ENCODE measurements around the gene CDC42BPA.

- TF ChIP-seq, protein P1, sequence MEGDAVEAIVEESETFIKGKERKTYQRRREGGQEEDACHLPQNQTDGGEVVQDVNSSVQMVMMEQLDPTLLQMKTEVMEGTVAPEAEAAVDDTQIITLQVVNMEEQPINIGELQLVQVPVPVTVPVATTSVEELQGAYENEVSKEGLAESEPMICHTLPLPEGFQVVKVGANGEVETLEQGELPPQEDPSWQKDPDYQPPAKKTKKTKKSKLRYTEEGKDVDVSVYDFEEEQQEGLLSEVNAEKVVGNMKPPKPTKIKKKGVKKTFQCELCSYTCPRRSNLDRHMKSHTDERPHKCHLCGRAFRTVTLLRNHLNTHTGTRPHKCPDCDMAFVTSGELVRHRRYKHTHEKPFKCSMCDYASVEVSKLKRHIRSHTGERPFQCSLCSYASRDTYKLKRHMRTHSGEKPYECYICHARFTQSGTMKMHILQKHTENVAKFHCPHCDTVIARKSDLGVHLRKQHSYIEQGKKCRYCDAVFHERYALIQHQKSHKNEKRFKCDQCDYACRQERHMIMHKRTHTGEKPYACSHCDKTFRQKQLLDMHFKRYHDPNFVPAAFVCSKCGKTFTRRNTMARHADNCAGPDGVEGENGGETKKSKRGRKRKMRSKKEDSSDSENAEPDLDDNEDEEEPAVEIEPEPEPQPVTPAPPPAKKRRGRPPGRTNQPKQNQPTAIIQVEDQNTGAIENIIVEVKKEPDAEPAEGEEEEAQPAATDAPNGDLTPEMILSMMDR (IDR thresholded peaks at IDR 0.05), result no peak
- no peak for TF ChIP-seq POLR2A (IDR thresholded peaks at IDR 0.05)
These were observed 328.1 kb downstream of the CDC42BPA start for GRCh38 chr1:226990133-226990716.

Data from testis (tissue), 2 donors.